GM21528 (cell line): Measurements from ENCODE around the gene COL5A3.
"Not testable (repeated sequence)": the region's sequence is repeated elsewhere in the genome, so short reads cannot be mapped to it uniquely, and the experiment has no call there.

Experiments used
- ATAC-seq: cut with Tn5 transposase; IDR thresholded peaks from one replicate; pipeline ENCODE4 v1.9.1; 2021; ENCODE audit warnings: mild to moderate bottlenecking, moderate library complexity; ENCODE audit not compliant: unreplicated experiment, low FRiP score

COL5A3 gene

DNA sequence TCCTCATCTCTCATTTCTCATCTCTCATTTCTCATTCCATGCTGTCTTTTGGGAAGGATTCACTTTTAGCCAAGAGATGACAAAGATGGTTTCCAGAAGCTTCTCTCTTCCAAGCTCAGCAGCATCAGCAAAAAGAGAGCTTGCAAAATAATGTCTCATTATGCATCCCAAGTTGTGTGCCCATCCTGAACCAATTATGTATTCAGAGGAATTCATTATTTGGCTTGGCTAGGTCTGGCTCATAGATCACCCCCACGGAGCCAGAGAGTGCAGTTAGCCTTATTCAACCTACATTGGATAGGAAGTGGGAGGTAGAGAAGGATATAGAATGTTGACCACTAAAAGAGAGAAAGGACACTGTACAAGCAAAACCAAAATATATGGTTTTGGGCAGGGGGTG lies 68.6 kb downstream of the COL5A3 start:
- ATAC-seq: no peak

DNA sequence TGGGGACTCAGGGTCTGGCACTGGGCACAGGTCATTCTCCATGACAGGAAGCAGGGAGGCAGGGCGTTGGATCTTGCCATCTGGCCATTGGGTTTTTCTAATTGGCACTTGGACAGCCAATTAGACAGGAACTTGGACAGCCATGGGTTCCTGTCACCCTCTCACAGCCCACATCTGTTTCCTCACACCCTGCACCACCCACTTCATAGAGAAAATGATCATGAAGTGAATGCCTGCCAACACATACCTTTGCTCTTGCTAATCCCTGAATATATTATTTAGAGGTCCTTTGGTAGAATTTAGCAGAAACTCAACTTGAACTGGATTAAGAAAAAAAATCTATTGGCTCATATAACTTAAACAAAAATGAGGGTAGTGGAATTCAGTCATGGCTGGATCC lies 69.1 kb downstream of the COL5A3 start:
- no peak for ATAC-seq

GRCh38 chr19:9940778-9941177 lies 69.5 kb downstream of the COL5A3 start:
- no peak for ATAC-seq

DNA sequence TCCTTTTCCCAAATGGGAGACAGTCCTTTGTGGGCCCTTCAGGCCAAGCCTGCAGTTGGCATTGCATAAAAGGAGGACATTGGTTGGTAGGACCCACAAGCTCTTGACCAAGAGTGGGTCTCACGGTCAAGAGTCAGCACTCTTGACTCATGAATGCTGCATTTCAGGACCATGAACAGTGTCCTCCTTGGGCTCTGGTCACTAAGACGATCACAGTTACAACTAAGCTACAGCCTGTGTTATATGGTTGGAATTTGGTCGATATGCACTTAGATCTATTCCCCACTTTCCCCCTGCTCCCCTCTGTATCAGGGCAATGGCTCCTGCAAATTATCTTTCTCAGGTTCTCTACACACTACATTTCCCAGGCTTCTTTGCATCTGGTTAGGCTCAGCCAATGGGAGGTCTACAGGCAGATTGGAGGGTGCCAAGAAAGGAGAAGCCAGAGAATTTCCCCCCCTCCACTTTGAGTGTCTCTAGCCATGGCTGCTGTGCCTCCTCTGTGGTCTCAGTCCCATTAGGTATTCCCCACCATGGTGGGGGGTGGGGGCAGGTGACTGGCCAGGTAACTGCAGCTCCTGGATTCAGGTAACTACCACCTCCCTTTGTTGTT lies 70.9 kb downstream of the COL5A3 start:
- no peak for ATAC-seq

GRCh38 chr19:9937001-9937411 lies 73.3 kb downstream of the COL5A3 start:
- ATAC-seq: no peak

GRCh38 chr19:9936326-9937000 lies 73.8 kb downstream of the COL5A3 start, which contains the start of gene OLFM2:
TSS of gene OLFM2 (minus strand) at chr19:9936515. CDS start at chr19:9936366, 149 bp downstream.
- no peak for ATAC-seq

- ATAC-seq: no peak
These were observed 74.6 kb downstream of the COL5A3 start for GRCh38 chr19:9935506-9936325.

DNA sequence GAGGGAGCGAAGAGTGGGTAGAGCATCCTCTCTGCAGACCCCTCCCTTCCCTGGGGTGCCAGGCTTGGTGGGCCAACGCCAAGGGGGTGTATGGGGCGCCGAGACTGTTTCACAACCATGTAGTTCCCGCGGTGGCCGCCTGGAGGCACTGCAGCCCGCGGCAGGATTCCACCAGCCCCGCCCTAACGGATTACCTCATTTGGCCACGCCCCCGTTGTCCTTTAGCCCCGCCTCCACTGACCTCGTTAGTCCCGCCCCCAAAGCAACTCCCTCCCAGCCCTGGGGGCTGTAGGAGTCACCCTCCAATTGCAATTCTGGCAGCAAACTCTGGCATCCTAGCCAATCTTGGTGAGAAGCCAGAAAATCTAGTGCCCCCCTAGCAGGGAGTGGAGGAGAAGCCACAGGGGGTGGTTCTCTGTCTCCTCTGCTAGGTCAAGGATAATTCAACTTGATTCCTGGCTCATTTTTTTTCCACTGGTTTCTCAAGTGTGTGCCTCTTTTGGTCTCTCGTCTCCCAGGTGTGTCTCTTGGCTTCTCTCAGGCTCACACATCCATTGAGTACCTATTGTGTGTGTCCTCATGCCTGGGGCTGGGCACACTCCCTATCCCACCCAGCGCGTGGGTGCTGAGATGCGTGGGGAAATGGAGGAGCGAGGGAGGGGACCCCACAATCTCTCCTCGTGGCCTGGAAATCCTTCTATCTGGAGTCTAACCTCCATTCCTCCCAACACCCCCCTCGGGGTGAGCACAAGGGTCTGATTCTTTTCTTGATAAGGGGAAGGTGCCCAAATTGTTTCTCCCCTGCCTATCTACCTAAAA lies 76.0 kb downstream of the COL5A3 start:
- no peak for ATAC-seq

DNA sequence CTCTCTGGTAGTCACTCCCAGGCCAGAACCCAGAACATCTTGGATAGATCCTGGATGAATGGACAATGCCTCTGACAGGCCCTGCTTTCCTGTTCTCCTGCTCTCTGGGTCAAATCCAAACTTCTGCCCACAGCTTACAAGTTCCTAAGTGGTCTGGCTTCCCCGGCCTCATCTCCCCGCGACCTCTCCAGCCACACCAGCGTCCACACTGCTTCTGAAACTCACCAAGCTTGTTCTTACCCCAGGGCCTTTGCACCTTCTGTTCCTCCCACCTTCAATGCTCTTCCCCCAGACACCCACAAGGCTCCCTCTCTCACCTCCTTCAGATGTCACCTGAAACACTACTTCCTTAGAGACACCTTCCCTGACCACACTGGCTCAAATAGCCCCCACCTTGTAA lies 77.5 kb downstream of the COL5A3 start:
- ATAC-seq: no peak

- ATAC-seq: no peak
These were observed 78.7 kb downstream of the COL5A3 start for GRCh38 chr19:9931629-9932028.

DNA sequence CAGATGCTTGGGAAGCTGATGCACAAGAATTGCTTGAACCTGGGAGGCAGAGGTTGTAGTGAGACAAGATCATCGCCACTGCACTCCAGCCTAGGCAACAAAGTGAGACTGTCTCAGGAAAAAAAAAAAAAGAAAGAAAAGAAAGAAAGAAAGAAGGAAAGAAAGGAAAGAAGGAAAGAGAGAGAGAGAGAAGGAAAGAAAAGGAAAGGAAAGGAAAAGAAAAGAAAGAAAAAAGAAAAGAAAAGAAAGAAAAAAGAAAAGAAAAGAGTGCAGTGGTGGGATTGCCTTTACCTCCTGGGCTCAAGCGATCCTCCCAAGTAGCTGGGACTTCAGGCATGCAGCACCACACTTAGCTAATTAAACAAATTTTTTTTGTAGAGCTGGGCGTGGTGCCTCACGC lies 86.9 kb downstream of the COL5A3 start:
- ATAC-seq: no peak

- ATAC-seq: not testable (repeated sequence)
These were observed 87.4 kb downstream of the COL5A3 start for GRCh38 chr19:9922782-9923379.

DNA sequence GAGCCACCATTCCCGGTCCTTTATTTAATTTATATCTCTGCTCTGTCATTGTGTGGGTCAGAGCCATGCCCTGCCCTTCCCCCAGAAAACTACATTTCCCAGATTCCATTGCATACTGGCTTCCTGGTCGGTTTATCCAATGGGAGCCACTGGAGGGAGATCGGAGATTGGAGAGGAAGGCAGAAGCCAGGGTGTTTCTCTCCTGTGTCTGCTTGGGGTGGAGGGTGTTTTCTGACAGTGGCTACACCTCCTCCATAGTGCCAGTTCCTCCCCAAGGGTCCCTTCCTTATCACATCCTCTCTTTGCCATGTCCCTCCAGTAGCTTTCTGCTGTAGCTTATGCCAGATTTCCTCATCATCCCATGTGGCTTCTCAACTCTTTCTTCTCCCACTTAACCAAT lies 93.0 kb downstream of the COL5A3 start:
- ATAC-seq: no peak

DNA sequence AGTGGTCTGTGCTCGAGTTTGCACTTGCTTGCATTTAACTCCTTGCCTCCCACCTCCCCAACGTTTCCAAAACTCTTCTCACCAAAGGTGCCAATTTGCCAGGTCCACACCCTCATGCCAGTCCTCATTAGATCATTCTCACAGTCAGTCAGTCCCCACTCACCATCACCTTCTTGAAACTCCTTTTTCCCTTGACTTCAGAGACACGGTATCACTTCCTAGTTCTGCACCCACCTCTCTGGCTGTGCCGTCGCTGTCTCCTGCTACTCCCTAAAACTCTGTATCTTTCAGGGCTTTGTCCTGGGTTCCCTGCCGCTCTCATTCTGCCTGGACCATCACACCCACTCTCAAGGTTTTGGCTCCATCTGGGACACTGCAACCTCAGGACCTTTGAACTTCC lies 93.6 kb downstream of the COL5A3 start:
- no peak for ATAC-seq

DNA sequence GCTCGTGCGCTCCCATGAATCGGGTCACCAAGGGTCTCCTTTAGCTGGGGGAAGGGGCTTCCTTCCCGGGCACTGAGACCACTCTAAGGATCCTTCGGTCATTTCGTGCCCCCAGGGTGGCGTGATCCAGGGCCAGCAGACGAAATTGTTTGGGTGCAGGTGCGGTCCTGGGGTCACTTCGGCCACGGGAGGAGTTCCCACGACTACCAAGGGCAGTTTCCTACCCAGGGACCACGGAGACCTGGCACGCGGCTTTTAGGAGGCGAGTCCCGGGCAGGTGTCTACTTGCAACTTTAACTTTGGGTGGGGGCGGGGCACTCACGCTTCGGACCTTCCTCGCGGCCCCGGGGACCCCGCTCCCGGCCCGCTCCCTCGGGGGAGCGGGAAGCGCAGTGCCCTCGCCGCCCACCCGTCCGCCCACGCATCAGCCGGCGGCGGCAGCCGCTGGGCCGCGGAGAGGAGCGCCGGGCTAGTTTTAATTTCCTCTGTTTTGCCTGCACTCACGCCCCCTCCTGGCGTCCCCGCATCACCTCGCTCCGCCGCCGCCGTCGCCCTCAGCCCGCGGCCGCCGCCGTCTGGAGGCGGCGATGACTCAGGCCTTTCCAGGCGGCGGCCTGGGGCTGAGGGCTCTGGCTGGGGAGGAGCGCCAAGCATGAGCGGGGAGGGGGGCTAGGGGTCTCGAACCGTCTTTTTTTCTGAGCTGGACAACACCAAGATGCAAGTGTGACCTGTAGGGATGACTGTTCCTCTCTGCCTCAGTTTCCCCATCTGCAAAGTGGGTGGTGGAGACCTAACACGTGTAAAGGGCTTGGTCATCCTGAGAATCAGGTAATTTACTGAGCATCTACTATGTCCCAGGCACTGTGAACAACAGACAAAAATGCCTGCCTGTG lies 95.7 kb downstream of the COL5A3 start:
- ATAC-seq: no peak

DNA sequence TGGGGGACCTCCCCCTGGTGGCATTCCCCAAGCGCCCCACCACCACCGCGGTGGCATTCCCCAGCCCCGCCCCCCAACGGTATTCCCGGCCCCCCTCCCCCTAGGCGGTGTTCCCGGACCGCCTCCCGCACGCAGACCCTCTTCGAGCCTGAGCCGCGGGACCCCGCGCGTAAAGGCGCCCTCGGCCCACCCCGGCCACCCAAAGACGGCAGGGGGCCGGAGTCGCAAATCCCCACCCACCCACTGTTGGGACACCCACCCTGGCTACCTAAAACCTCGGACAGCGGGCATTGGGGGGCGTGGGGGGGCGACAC lies 96.3 kb downstream of the COL5A3 start:
- ATAC-seq: no peak

- ATAC-seq: no peak
These were observed 96.9 kb downstream of the COL5A3 start for GRCh38 chr19:9913237-9914000.

GRCh38 chr19:9912551-9913236 lies 97.6 kb downstream of the COL5A3 start:
- no peak for ATAC-seq
